Stimulated activated naive B cell treated with anti-CD40 and anti-IgM and Interleukin-4, amounts not matched to agents 10 μg/mL and 1 μg/mL and 100 μg/mL, for 72 hours (primary cell): ENCODE data around the gene ABI3BP.

Experiments
- ATAC-seq, 2 donors: fragments of 150-1000 bp; cut with Tn5 transposase; replicated peaks; 2 replicates each; pipeline ENCODE4 v1.10.0; 2021; ENCODE audit warnings: moderate library complexity in 1 of 2
- DNase-seq: peaks from one replicate; pipeline ENCODE4 v3.0.0; 2021
- H3K27ac Mint-ChIP-seq: one replicate; pipeline ENCODE4 v1.8.0; 2022; ENCODE audit warnings: mild to moderate bottlenecking, mixed read lengths
- H3K27me3 Mint-ChIP-seq, 2 donors: one replicate each; pipeline ENCODE4 v1.8.0; 2022; ENCODE audit warnings: mixed read lengths in 2 of 2
- H3K36me3 Mint-ChIP-seq, 2 donors: one replicate each; pipeline ENCODE4 v1.8.0; 2022; ENCODE audit warnings: mixed read lengths in 2 of 2, mild to moderate bottlenecking in 1 of 2
- H3K4me1 Mint-ChIP-seq, 2 donors: one replicate each; pipeline ENCODE4 v1.8.0; 2022; ENCODE audit warnings: mixed read lengths in 2 of 2, mild to moderate bottlenecking in 1 of 2
- H3K4me3 Mint-ChIP-seq, 2 donors: one replicate each; pipeline ENCODE4 v1.8.0; 2022; ENCODE audit warnings: mild to moderate bottlenecking in 2 of 2, mixed read lengths in 2 of 2, moderate library complexity in 1 of 2
- H3K9me3 Mint-ChIP-seq, 2 donors: one replicate each; pipeline ENCODE4 v1.8.0; 2022; ENCODE audit warnings: mixed read lengths in 2 of 2, mild to moderate bottlenecking in 1 of 2

Gene ABI3BP

DNA sequence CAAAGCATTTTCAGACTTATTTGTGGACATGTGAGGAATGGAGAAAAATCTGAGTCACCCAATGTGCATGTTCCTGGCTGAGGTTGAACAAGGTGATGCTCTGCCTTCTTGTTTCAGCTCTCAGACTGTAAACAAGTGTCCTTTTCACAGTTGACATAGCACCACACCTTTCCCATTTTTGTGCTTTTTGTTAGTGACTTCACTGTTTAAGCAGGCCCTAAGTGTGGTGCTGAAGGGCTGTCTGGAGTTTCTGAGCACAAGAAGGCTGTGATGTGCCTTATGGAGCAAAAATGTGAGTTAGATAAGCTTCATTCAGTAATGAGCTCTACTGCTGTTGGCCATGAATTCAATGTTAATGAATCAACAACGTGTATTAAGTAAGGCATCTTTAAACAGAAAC is 20.4 kb downstream of the ABI3BP start:
- DNase-seq = no peak
- no peak for ATAC-seq
- no peaks in the 10 kb centered on the region for H3K27me3 Mint-ChIP-seq
- no peaks in the 10 kb centered on the region for H3K4me1 Mint-ChIP-seq
- no peaks in the 10 kb centered on the region for H3K36me3 Mint-ChIP-seq
- no peak overlapping the region for H3K27ac Mint-ChIP-seq
- H3K4me3 Mint-ChIP-seq = no peak overlapping the region
- H3K9me3 Mint-ChIP-seq = no peaks in the 10 kb centered on the region

- Mint-ChIP-seq H3K9me3 (no peaks in the 10 kb centered on the region), H3K36me3 (no peaks in the 10 kb centered on the region), H3K27ac (no peak overlapping the region), H3K27me3 (no peaks in the 10 kb centered on the region), H3K4me3 (no peak overlapping the region), H3K4me1 (no peaks in the 10 kb centered on the region)
- no peak for ATAC-seq
- no peak for DNase-seq
Observed at GRCh38 chr3:100972301-100972844, 20.8 kb downstream of the ABI3BP start.

GRCh38 chr3:100971798-100972197 is 21.4 kb downstream of the ABI3BP start:
- ATAC-seq = no peak
- no peaks in the 10 kb centered on the region for H3K27me3 Mint-ChIP-seq
- H3K4me1 Mint-ChIP-seq = no peaks in the 10 kb centered on the region
- no peaks in the 10 kb centered on the region for H3K36me3 Mint-ChIP-seq
- H3K9me3 Mint-ChIP-seq = no peaks in the 10 kb centered on the region
- DNase-seq = no peak
- H3K4me3 Mint-ChIP-seq = no peak overlapping the region
- H3K27ac Mint-ChIP-seq = no peak overlapping the region

- DNase-seq (no peak), ATAC-seq (no peak)
- no peak overlapping the region for H3K27ac Mint-ChIP-seq
- H3K27me3 Mint-ChIP-seq = no peaks in the 10 kb centered on the region
- peaks cover 0 to under 1% of the 10 kb centered on the region in 2 donors for H3K9me3 Mint-ChIP-seq
- H3K4me1 Mint-ChIP-seq = no peaks in the 10 kb centered on the region
- no peak overlapping the region for H3K4me3 Mint-ChIP-seq
- H3K36me3 Mint-ChIP-seq = no peaks in the 10 kb centered on the region
Observed at GRCh38 chr3:100970477-100970990, 22.7 kb downstream of the ABI3BP start.

GRCh38 chr3:100968932-100969906 is 24.0 kb downstream of the ABI3BP start:
- Mint-ChIP-seq H3K4me3 (no peak overlapping the region), H3K27ac (no peak overlapping the region), H3K9me3 (peaks cover 0 to 4% of the 10 kb centered on the region in 2 donors), H3K27me3 (no peaks in the 10 kb centered on the region), H3K36me3 (no peaks in the 10 kb centered on the region), H3K4me1 (no peaks in the 10 kb centered on the region)
- ATAC-seq (no peak), DNase-seq (no peak)

- H3K4me1 Mint-ChIP-seq = no peaks in the 10 kb centered on the region
- DNase-seq = no peak
Observed at GRCh38 chr3:100966807-100967206, 26.4 kb downstream of the ABI3BP start.

GRCh38 chr3:100966049-100966491 is 27.2 kb downstream of the ABI3BP start:
- no peak for DNase-seq
- H3K4me3 Mint-ChIP-seq = no peak overlapping the region
- H3K4me1 Mint-ChIP-seq = no peaks in the 10 kb centered on the region
- no peak for ATAC-seq
- H3K27me3 Mint-ChIP-seq = no peaks in the 10 kb centered on the region
- no peak overlapping the region for H3K27ac Mint-ChIP-seq
- peaks cover 0 to 4% of the 10 kb centered on the region in 2 donors for H3K9me3 Mint-ChIP-seq
- no peaks in the 10 kb centered on the region for H3K36me3 Mint-ChIP-seq

More at GRCh38 chr3:100966807-100967206, 26.4 kb downstream of the ABI3BP start:
- Mint-ChIP-seq H3K36me3 (no peaks in the 10 kb centered on the region), H3K27me3 (no peaks in the 10 kb centered on the region), H3K9me3 (peaks cover 0 to 4% of the 10 kb centered on the region in 2 donors), H3K4me3 (no peak overlapping the region), H3K27ac (no peak overlapping the region)
- no peak for ATAC-seq

DNA sequence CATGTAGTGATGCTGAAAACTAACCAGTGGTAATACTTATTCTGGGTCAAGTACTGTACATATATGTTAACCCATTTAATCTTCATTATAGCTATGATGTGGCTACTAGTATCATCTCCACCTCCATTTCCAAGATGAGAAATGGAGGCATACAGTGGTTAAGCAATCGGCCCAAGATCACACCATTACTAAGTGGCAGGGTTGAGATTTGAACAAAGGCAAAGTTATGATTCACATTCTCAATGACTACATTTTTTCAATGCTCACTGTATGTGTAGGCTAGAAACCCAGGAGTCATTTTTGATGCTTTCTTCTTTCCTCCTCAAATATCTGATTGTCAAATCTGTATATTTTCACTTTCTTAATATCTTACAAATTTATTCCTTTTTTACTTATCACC is 30.2 kb downstream of the ABI3BP start:
- no peaks in the 10 kb centered on the region for H3K36me3 Mint-ChIP-seq
- H3K9me3 Mint-ChIP-seq = peaks cover 5 to 8% of the 10 kb centered on the region in 2 donors
- no peaks in the 10 kb centered on the region for H3K4me1 Mint-ChIP-seq
- no peak overlapping the region for H3K4me3 Mint-ChIP-seq
- DNase-seq (no peak), ATAC-seq (no peak)
- H3K27me3 Mint-ChIP-seq = no peaks in the 10 kb centered on the region
- H3K27ac Mint-ChIP-seq = no peak overlapping the region

DNA sequence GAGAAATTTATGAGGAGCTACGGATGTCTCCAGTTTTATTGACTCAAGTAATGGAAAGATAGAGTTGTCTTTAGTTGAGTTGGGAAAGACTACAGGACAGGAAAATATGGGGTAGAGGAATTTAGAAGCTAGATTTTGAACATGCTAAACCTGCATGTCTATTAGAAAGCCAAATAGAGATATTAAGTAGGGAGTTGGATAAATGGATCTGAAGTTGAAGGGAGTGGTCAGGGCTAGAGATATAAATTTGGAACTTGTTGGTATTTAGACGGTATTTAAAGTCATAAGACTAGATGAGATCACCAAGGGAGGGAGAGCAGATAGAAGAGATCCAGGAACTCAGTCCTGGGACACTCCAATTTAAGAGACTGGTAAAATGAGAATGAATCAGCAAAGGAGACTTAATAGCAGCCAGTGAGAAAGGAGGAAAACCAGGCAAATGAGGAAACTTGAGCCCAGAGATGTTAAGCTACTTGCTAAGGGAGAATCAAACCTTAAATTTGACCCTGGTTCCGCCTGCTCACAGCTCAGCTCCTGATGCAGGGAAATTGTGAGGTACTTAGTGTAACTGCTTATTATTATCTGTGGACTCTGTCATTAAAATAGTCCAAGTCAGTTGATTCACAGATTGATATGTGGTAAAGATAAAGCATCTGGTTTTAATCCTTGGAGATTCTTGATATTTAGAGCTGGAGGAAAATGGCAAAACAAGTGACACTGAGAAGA is 35.8 kb downstream of the ABI3BP start:
- Mint-ChIP-seq H3K27me3 (no peaks in the 10 kb centered on the region), H3K4me3 (no peak overlapping the region), H3K27ac (no peak overlapping the region), H3K4me1 (no peaks in the 10 kb centered on the region), H3K36me3 (no peaks in the 10 kb centered on the region), H3K9me3 (peaks cover 4 to 5% of the 10 kb centered on the region in 2 donors)
- no peak for ATAC-seq
- no peak for DNase-seq

DNA sequence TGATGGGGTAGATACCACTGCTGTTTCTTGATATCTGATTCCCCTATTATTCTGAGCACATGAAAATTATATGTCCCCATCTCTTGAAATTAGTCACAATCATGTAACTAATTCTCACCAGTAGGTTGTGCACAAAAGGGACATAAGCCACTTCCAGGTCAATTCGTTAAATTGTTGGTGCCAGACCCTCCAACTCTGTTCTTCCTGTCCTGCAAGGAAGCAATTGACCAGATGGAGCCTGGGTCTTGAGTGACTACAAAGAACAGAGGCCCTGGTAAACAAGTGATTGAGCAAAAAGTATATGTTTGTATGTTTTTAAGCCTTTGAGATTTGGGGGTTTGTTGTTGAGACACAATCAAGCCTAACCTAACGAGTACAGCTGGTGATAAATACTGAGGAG is 36.9 kb downstream of the ABI3BP start:
- ATAC-seq = no peak
- H3K27me3 Mint-ChIP-seq = no peaks in the 10 kb centered on the region
- H3K27ac Mint-ChIP-seq = no peak overlapping the region
- DNase-seq = no peak
- no peak overlapping the region for H3K4me3 Mint-ChIP-seq
- H3K36me3 Mint-ChIP-seq = no peaks in the 10 kb centered on the region
- no peaks in the 10 kb centered on the region for H3K4me1 Mint-ChIP-seq
- H3K9me3 Mint-ChIP-seq = peaks cover 4 to 5% of the 10 kb centered on the region in 2 donors

- Mint-ChIP-seq H3K9me3 (peaks cover 2% of the 10 kb centered on the region in 2 donors), H3K4me1 (no peaks in the 10 kb centered on the region), H3K27ac (no peak overlapping the region), H3K36me3 (no peaks in the 10 kb centered on the region), H3K27me3 (no peaks in the 10 kb centered on the region), H3K4me3 (no peak overlapping the region)
- no peak for ATAC-seq
- no peak for DNase-seq
Observed at GRCh38 chr3:100954990-100955389, 38.2 kb downstream of the ABI3BP start.

GRCh38 chr3:100954199-100954935 is 38.9 kb downstream of the ABI3BP start:
- Mint-ChIP-seq H3K4me3 (no peak overlapping the region), H3K36me3 (no peaks in the 10 kb centered on the region), H3K27ac (no peak overlapping the region), H3K27me3 (no peaks in the 10 kb centered on the region), H3K4me1 (no peaks in the 10 kb centered on the region), H3K9me3 (no peaks in the 10 kb centered on the region)
- DNase-seq (no peak), ATAC-seq (no peak)

- no peak overlapping the region for H3K27ac Mint-ChIP-seq
- no peaks in the 10 kb centered on the region for H3K9me3 Mint-ChIP-seq
- no peaks in the 10 kb centered on the region for H3K36me3 Mint-ChIP-seq
- no peak overlapping the region for H3K4me3 Mint-ChIP-seq
- no peaks in the 10 kb centered on the region for H3K27me3 Mint-ChIP-seq
- ATAC-seq (no peak), DNase-seq (no peak)
- no peaks in the 10 kb centered on the region for H3K4me1 Mint-ChIP-seq
Observed at GRCh38 chr3:100953103-100953502, 40.1 kb downstream of the ABI3BP start.

GRCh38 chr3:100947119-100947518 is 46.1 kb downstream of the ABI3BP start:
- H3K4me3 Mint-ChIP-seq = no peak overlapping the region
- no peaks in the 10 kb centered on the region for H3K9me3 Mint-ChIP-seq
- no peak overlapping the region for H3K27ac Mint-ChIP-seq
- DNase-seq (no peak), ATAC-seq (no peak)
- H3K36me3 Mint-ChIP-seq = no peaks in the 10 kb centered on the region
- no peaks in the 10 kb centered on the region for H3K27me3 Mint-ChIP-seq
- no peaks in the 10 kb centered on the region for H3K4me1 Mint-ChIP-seq
